ENCODE measurements around the gene CLCNKB.

The CLCNKB gene

GRCh38 chr1:16007671-16008341 is 35.8 kb upstream of the CLCNKB start:
- H3K4me3 ChIP-seq (ENCODE audit: low read length) = no peak overlapping the region
- DNase-seq (ENCODE audit: low read depth) = no peak
- H3K9ac ChIP-seq (ENCODE audit: low read length) = no peak overlapping the region
- peaks cover 4% of the 10 kb centered on the region for H3K4me1 ChIP-seq (ENCODE audit: control insufficient read depth, insufficient read depth, low read length)
- no peaks in the 10 kb centered on the region for H3K36me3 ChIP-seq (ENCODE audit: control insufficient read depth, insufficient read depth, low read length, severe bottlenecking)
- no peaks in the 10 kb centered on the region for H3K9me3 ChIP-seq (ENCODE audit: control insufficient read depth, low read length)
- H3K27me3 ChIP-seq (replicated peaks; ENCODE audit: control insufficient read depth, insufficient read depth, low read length) = no peaks in the 10 kb centered on the region

- peaks cover 14% of the 10 kb centered on the region for H3K4me1 ChIP-seq (ENCODE audit: control insufficient read depth, insufficient read depth, low read length)
- H3K9me3 ChIP-seq (ENCODE audit: control insufficient read depth, low read length) = no peaks in the 10 kb centered on the region
- no peak overlapping the region for H3K4me3 ChIP-seq (ENCODE audit: low read length)
- DNase-seq (ENCODE audit: low read depth) = peak; percentile 92
- H3K36me3 ChIP-seq (ENCODE audit: control insufficient read depth, insufficient read depth, low read length, severe bottlenecking) = no peaks in the 10 kb centered on the region
- H3K27me3 ChIP-seq (replicated peaks; ENCODE audit: control insufficient read depth, insufficient read depth, low read length) = no peaks in the 10 kb centered on the region
- H3K9ac ChIP-seq (ENCODE audit: low read length) = no peak overlapping the region
Observed at GRCh38 chr1:16009030-16009460, 34.5 kb upstream of the CLCNKB start.

GRCh38 chr1:16009678-16010077 is 33.9 kb upstream of the CLCNKB start:
- peaks cover 17% of the 10 kb centered on the region for H3K4me1 ChIP-seq (ENCODE audit: control insufficient read depth, insufficient read depth, low read length)
- H3K36me3 ChIP-seq (ENCODE audit: control insufficient read depth, insufficient read depth, low read length, severe bottlenecking) = no peaks in the 10 kb centered on the region
- no peaks in the 10 kb centered on the region for H3K9me3 ChIP-seq (ENCODE audit: control insufficient read depth, low read length)
- no peak overlapping the region for H3K9ac ChIP-seq (ENCODE audit: low read length)
- no peaks in the 10 kb centered on the region for H3K27me3 ChIP-seq (replicated peaks; ENCODE audit: control insufficient read depth, insufficient read depth, low read length)
- no peak for DNase-seq (ENCODE audit: low read depth)
- no peak overlapping the region for H3K4me3 ChIP-seq (ENCODE audit: low read length)

GRCh38 chr1:16010837-16011236 is 32.7 kb upstream of the CLCNKB start:
- no peak overlapping the region for H3K4me3 ChIP-seq (ENCODE audit: low read length)
- no peaks in the 10 kb centered on the region for H3K36me3 ChIP-seq (ENCODE audit: control insufficient read depth, insufficient read depth, low read length, severe bottlenecking)
- no peak overlapping the region for H3K9ac ChIP-seq (ENCODE audit: low read length)
- DNase-seq (ENCODE audit: low read depth) = no peak
- no peaks in the 10 kb centered on the region for H3K27me3 ChIP-seq (replicated peaks; ENCODE audit: control insufficient read depth, insufficient read depth, low read length)
- no peaks in the 10 kb centered on the region for H3K9me3 ChIP-seq (ENCODE audit: control insufficient read depth, low read length)
- H3K4me1 ChIP-seq (ENCODE audit: control insufficient read depth, insufficient read depth, low read length) = peaks cover 27% of the 10 kb centered on the region

DNA sequence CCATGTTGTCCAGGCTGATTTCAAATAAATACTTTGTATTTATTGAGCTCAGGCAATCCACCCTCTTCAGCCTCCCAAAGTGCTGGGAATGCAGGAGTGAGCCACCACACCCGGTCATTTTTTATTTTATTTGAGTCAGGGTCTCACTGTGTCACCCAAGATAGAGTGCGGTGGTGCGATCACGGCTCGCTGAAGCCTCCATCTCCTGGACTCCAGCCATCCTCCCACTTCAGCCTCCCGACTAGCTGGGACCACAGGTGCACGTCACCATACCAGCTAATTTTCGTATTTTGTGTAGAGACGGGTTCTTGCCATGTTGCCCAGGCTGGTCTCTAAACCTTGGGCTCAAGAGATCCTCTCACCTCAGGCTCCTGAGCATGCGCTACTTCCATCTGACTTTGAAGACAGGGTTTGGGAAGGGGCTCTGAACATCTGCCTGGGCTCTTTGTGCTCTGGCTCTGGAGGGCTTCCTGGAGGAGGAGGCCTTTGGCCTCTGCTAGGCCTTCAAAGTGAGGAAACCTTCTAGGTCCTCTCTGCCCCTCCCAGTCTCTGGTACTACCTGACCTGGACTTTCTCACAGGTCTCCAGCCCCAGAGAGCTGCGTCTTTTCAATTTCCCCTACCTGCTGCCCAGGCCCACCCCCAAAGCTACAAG is 31.5 kb upstream of the CLCNKB start:
- no peak overlapping the region for H3K4me3 ChIP-seq (ENCODE audit: low read length)
- no peaks in the 10 kb centered on the region for H3K9me3 ChIP-seq (ENCODE audit: control insufficient read depth, low read length)
- no peaks in the 10 kb centered on the region for H3K27me3 ChIP-seq (replicated peaks; ENCODE audit: control insufficient read depth, insufficient read depth, low read length)

DNA sequence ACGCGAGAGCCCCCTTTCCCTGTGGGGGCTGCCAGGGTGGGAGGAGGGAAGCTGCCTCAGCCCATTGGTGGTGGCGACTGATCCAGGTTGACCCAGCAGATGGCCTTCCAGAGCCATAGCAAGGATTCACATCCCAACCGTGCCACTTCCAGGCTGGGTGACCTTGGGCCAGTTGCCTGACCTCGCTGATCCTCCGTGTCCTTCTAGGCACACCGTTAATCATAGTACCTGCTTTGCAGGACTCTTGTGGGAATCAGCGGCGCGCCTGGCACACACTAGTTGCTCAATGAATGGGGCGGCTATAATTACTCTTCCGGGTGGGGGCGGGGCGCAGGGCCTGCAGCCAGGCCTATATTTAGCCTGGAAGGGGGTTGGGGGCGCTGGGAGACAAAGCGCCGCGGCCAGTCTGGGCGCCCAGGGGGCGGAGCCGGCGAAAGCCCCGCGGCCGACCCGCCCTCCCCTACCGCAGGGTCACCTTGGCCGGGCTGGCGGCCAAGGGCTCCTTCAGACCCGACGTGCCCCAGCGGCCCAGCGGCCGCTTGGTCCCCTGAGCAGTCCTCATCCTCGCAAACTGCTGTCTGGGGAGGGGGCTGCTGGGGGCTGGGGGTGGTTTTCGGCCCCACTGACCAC is 30.9 kb upstream of the CLCNKB start:
- Histone ChIP-seq H3K9me3 (ENCODE audit: control insufficient read depth, low read length) (no peaks in the 10 kb centered on the region), H3K4me1 (ENCODE audit: control insufficient read depth, insufficient read depth, low read length) (peaks cover 44% of the 10 kb centered on the region), H3K36me3 (ENCODE audit: control insufficient read depth, insufficient read depth, low read length, severe bottlenecking) (no peaks in the 10 kb centered on the region), H3K9ac (ENCODE audit: low read length) (no peak overlapping the region), H3K27me3 (replicated peaks; ENCODE audit: control insufficient read depth, insufficient read depth, low read length) (no peaks in the 10 kb centered on the region), H3K4me3 (ENCODE audit: low read length) (no peak overlapping the region)
- peak; percentile 69 for DNase-seq (ENCODE audit: low read depth)

More for the DNA sequence above, 31.5 kb upstream of the CLCNKB start:
- H3K9ac ChIP-seq (ENCODE audit: low read length) = no peak overlapping the region
- H3K36me3 ChIP-seq (ENCODE audit: control insufficient read depth, insufficient read depth, low read length, severe bottlenecking) = no peaks in the 10 kb centered on the region
- H3K4me1 ChIP-seq (ENCODE audit: control insufficient read depth, insufficient read depth, low read length) = peaks cover 37% of the 10 kb centered on the region
- DNase-seq (ENCODE audit: low read depth) = no peak

GRCh38 chr1:16013220-16013907 is 30.2 kb upstream of the CLCNKB start:
- DNase-seq (ENCODE audit: low read depth) = peak; percentile 74
- H3K27me3 ChIP-seq (replicated peaks; ENCODE audit: control insufficient read depth, insufficient read depth, low read length) = no peaks in the 10 kb centered on the region
- H3K9me3 ChIP-seq (ENCODE audit: control insufficient read depth, low read length) = no peaks in the 10 kb centered on the region
- H3K36me3 ChIP-seq (ENCODE audit: control insufficient read depth, insufficient read depth, low read length, severe bottlenecking) = no peaks in the 10 kb centered on the region
- H3K4me3 ChIP-seq (ENCODE audit: low read length) = no peak overlapping the region
- H3K9ac ChIP-seq (ENCODE audit: low read length) = peak overlapping the region; percentile 60
- peaks cover 50% of the 10 kb centered on the region for H3K4me1 ChIP-seq (ENCODE audit: control insufficient read depth, insufficient read depth, low read length)

- Histone ChIP-seq H3K9ac (ENCODE audit: low read length) (peak overlapping the region; percentile 60), H3K9me3 (ENCODE audit: control insufficient read depth, low read length) (no peaks in the 10 kb centered on the region), H3K4me3 (ENCODE audit: low read length) (no peak overlapping the region), H3K4me1 (ENCODE audit: control insufficient read depth, insufficient read depth, low read length) (peaks cover 55% of the 10 kb centered on the region), H3K27me3 (replicated peaks; ENCODE audit: control insufficient read depth, insufficient read depth, low read length) (no peaks in the 10 kb centered on the region), H3K36me3 (ENCODE audit: control insufficient read depth, insufficient read depth, low read length, severe bottlenecking) (no peaks in the 10 kb centered on the region)
- no peak for DNase-seq (ENCODE audit: low read depth)
Observed at GRCh38 chr1:16013908-16014258, 29.7 kb upstream of the CLCNKB start.

- Histone ChIP-seq H3K4me3 (ENCODE audit: low read length) (no peak overlapping the region), H3K9me3 (ENCODE audit: control insufficient read depth, low read length) (no peaks in the 10 kb centered on the region), H3K36me3 (ENCODE audit: control insufficient read depth, insufficient read depth, low read length, severe bottlenecking) (no peaks in the 10 kb centered on the region), H3K4me1 (ENCODE audit: control insufficient read depth, insufficient read depth, low read length) (peaks cover 64% of the 10 kb centered on the region), H3K27me3 (replicated peaks; ENCODE audit: control insufficient read depth, insufficient read depth, low read length) (no peaks in the 10 kb centered on the region), H3K9ac (ENCODE audit: low read length) (peak overlapping the region; percentile 60)
- peak; percentile 42 for DNase-seq (ENCODE audit: low read depth)
Observed at GRCh38 chr1:16014509-16015482, 28.8 kb upstream of the CLCNKB start.

DNA sequence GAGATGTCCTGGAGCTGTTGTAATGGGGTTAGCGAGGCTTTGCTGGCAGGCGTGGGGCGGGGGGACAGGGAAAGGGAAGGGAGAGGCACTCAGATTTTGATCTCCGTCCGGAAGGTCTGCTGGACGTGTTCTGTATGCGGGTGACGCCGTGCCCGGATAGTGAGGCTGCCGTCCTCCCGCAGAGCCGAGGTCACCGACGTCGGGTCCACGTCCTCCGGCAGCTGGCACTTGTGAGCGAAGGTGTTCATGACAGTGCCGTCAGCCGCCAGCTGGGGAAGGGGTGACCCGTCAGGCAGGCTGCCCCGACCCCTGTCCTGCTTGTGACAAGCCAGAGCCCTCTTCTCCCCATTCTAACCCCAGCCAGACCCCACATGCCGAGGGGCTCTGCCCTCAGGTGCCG is 28.1 kb upstream of the CLCNKB start:
- no peak for DNase-seq (ENCODE audit: low read depth)
- peak overlapping the region; percentile 90 for H3K9ac ChIP-seq (ENCODE audit: low read length)
- no peaks in the 10 kb centered on the region for H3K36me3 ChIP-seq (ENCODE audit: control insufficient read depth, insufficient read depth, low read length, severe bottlenecking)
- H3K9me3 ChIP-seq (ENCODE audit: control insufficient read depth, low read length) = no peaks in the 10 kb centered on the region
- H3K4me3 ChIP-seq (ENCODE audit: low read length) = no peak overlapping the region
- H3K27me3 ChIP-seq (replicated peaks; ENCODE audit: control insufficient read depth, insufficient read depth, low read length) = no peaks in the 10 kb centered on the region
- H3K4me1 ChIP-seq (ENCODE audit: control insufficient read depth, insufficient read depth, low read length) = peaks cover 70% of the 10 kb centered on the region
